Fibroblast of mammary gland (primary cell): ENCODE results near the gene SLC25A51.

Experiments used
- DNase-seq: peaks from one replicate; pipeline ENCODE4 v3.0.0-alpha.2; 2010; ENCODE audit warnings: low read depth
- H3K4me3 ChIP-seq: 2 replicates; pipeline ENCODE4 v1.5.1; 2011; ENCODE audit warnings: low read depth, mild to moderate bottlenecking, low read length, moderate library complexity; ENCODE audit not compliant: control insufficient read depth
- TF ChIP-seq, protein P1 (sequence below): conservative IDR thresholded peaks from 2 replicates; pipeline ENCODE4 v1.5.1; 2011; ENCODE audit warnings: low read depth, low read length, inconsistent platforms; ENCODE audit not compliant: control insufficient read depth, insufficient read depth

SLC25A51 gene, protein sequence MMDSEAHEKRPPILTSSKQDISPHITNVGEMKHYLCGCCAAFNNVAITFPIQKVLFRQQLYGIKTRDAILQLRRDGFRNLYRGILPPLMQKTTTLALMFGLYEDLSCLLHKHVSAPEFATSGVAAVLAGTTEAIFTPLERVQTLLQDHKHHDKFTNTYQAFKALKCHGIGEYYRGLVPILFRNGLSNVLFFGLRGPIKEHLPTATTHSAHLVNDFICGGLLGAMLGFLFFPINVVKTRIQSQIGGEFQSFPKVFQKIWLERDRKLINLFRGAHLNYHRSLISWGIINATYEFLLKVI

DNA sequence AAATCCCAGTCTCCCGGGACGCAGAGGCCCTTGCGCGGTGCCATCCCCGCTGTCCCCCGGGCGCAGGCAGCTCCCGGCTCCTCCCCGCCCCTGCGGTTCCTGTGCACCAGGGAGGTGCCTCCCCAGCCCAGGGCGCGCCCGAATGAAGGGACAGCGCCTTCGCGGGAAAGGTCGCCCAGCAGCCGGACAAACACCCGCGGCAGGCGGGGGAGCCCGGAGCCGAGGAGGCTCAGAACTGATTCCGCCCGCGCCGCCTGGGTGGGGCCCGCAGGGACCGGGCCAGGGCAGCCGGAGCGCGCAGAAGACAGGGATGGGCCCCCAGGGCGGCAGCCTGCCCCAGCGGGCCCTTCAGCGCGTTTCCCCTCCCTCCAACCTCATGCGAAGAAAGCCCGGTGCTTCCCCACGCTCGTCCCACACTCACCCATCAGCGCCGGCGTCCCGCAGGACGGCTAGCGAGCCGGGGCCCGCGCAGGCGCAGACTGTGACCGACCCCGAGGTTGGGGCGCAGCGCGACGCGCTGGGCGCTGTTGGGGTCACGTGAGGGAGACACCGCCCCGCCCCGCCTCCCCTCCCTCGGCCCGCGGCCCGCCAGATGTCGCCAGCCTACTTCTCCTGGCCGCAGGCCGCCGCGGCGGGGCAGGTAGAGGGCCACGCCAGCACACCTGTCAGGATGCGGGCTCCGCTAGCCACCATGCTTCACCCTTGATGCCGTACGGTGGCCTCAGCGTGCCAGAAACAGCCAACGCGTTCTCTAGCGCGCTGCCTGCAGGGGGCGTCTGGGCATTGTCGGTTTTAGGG is at the start of gene SLC25A51:
Gene SLC25A51 (minus strand): TSS at position 481 of the 798 bp plus-strand sequence. CDS start 15,577 bp downstream, outside the sequence.
- TF ChIP-seq, protein P1, sequence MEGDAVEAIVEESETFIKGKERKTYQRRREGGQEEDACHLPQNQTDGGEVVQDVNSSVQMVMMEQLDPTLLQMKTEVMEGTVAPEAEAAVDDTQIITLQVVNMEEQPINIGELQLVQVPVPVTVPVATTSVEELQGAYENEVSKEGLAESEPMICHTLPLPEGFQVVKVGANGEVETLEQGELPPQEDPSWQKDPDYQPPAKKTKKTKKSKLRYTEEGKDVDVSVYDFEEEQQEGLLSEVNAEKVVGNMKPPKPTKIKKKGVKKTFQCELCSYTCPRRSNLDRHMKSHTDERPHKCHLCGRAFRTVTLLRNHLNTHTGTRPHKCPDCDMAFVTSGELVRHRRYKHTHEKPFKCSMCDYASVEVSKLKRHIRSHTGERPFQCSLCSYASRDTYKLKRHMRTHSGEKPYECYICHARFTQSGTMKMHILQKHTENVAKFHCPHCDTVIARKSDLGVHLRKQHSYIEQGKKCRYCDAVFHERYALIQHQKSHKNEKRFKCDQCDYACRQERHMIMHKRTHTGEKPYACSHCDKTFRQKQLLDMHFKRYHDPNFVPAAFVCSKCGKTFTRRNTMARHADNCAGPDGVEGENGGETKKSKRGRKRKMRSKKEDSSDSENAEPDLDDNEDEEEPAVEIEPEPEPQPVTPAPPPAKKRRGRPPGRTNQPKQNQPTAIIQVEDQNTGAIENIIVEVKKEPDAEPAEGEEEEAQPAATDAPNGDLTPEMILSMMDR, result peak; percentile 92
- H3K4me3 ChIP-seq, result peak within 1 kb of the TSS; percentile 88
- peak; percentile 90 for DNase-seq

DNA sequence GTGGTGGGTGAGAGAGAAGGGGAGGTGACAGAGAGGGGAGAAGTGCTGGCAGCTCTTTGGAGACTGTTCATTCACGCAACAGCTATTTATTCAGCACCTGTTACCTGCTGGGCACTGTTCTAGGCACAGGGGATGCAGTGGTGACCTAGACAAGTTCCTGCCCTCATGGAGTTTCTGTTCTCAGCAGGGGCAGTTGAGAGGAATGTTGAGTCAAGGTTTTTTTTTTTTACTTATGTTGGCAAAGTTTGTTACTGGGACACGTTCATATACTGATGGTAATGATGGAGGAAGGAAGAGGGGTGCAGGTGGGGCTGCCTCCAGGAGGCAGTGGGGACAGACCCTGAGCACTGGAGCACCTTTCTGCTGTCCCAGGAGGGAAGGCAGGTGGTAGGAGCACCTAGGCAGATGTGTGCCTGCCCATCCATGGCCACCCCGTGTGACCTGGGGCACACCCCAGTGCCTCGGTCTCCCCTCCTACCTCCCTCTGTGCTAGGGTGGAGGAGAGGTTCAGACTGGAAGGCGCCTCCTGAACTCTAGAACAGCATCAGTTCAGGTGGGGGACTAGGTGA is 49.4 kb upstream of the SLC25A51 start:
- TF ChIP-seq, protein P1, result no peak
- peak; percentile 34 for DNase-seq

DNA sequence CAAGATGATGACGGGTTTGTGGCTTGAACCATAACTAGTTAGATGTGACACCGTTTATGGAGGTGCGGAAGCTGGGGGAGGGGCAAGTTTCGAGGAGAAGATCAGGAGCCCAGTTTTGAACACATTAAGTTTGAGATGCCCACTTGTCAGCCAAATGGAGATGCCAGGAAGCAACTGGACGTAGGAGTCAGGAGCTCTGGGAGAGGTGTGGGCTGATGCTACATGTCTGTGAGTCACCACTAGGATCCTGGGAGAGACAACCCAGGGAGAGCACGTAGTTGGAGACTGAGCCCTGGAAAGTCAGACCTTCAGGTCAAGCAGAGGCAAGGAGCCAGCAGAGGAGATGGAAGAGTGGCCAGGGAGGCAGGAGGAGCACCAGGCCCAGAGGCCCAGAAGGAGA is 48.8 kb upstream of the SLC25A51 start:
- TF ChIP-seq, protein P1, result no peak
- peak; percentile 96 for DNase-seq

More for the DNA sequence above, 49.4 kb upstream of the SLC25A51 start:
- no peak overlapping the region for H3K4me3 ChIP-seq

DNA sequence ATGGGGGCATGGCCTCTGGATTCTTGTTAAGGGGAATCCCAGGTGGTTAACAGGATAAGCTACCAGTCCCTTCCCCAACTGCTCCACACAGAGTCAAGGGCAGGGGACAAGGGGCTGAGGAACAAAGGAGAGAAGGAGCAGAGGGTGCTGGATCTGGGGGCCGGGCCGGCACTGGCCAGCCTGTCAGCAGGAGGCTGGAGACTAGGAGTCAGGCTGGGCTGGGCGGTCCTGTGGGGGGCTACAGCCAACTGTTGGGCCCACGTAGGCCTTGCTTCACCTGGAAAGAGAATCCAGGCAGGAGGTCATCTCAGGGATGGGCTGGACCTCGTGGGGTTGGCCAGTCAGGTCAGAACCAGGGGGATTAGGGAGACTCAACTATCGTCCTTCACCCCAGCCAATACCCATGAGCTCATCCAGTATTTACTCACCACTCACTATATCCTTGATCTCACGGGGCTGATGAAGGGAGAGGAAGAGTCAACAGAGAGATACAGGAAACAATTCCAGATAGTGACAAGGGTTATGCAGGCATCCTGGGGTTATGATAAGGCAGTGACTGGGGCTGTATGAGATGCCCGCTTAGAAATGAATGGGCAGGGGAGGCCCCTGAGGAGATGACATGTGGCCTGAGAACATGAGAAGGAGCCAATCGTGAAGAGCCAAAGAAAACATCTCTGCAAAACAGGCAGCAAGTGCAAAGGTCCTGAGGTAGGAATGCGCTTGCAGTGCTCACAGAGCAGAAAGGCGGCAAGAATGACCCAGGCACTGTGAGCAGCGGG is 47.9 kb upstream of the SLC25A51 start:
- peak; percentile 50 for DNase-seq
- TF ChIP-seq, protein P1, result no peak
- no peak overlapping the region for H3K4me3 ChIP-seq

More for the DNA sequence above, 48.8 kb upstream of the SLC25A51 start:
- no peak overlapping the region for H3K4me3 ChIP-seq

DNA sequence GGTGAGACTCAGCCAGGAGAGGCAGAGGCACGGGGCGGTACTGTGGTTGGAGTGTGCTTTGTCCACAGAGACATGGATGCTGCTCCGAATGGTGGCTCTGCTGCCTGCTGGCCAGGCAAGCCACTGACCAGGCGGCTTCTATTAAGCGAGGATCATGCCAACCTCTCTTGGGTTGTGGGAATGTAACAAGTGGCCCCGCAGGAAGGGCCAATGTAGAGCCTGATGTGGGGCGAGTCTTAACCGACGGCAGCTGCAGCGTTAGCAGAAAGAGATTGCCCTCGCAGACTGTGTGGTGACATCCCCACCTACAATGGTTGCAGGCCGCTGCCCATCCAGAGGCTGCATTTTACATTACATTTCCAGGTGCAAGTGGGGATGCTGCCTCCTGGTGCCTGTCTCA is 46.6 kb upstream of the SLC25A51 start:
- TF ChIP-seq, protein P1, result no peak
- no peak for DNase-seq
- no peak overlapping the region for H3K4me3 ChIP-seq

DNA sequence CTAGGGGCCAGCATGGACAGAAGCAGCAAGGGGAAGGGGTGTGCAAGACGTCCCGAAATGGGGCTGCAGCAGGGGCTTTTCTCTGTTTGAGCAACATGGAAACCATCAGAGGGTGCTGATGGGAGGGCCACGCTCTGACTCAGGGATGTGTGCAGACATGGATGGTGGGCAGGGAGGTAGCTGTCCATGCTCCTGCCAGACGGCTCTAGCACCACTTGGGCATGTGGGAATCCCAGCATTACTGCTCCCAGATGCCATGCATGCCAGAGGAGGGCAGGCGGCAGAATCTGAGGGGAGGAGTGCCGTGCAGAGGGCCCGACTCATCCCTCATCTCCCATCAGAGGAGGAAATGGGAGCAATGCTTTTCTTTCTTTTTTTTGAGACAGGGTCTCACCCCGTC is 45.6 kb upstream of the SLC25A51 start:
- no peak overlapping the region for H3K4me3 ChIP-seq
- TF ChIP-seq, protein P1, result no peak
- DNase-seq, result no peak
